Retina (tissue), 1 donor: Measurements from ENCODE around the gene HOXC4.
"Not testable (repeated sequence)": the region's sequence is repeated elsewhere in the genome, so short reads cannot be mapped to it uniquely, and the experiment has no call there.

Source experiments
- DNase-seq: peaks from one replicate; pipeline ENCODE4 v3.0.0-alpha.2; 2016

Gene HOXC4

GRCh38 chr12:54060174-54060974 is 6.7 kb downstream of the HOXC4 start:
- no peak for DNase-seq

DNA sequence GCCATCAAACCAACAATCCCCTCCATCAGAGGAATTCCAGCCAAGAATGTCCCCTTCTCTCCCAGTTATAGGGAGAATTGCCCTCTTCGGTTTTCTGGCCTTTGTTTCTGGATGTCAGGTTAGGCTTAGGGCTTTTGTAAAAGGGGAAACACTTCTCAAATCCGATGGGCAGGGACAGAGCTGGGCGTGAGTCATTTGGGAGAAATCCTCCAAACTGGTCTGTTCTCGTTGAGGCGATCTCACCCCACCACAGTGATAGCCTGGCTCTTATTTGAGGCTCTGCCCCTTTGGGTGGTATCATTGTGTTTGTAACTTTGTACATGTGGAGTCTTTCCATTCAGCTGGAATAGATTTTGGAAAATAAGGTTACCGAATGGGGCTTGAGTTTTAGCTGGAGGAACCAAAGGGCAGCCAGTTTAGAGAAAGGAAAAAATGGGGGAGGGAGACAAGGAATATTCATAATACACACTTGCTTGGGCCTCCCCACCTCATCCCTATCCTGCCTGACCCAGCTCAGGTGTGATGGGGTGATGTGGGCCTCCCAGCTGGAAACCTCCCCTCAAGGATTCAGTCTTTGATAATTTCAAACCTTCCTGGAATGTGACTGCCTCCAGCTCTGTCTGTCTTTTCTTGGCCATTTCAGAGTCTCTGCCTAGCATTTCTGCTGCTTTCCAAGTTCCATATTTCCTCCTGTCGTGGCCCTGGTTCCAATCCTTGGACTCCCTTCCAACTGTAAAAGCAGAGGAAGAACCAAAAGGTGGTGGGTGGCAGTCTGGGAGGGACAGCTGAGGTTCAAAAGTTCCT is 7.5 kb downstream of the HOXC4 start:
- no peak for DNase-seq

DNA sequence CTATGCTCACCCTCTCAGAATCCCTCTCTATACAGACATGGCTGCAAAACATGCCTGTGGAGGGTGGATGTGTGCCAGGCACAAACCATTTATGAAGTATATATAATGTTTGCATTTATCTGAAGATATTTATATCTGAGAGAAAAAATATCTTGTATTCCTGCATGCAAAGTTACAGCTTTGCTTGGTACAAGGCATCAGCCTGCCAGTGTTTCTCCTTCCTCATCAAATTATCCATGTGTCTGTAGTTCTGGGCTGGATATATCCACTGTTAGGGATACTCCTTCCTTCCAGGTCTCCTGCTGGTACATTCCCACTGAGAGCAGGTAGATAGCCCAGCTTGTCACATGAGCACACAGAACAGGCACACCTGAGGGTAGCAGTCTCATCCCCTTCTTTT is 12.0 kb downstream of the HOXC4 start:
- no peak for DNase-seq

DNA sequence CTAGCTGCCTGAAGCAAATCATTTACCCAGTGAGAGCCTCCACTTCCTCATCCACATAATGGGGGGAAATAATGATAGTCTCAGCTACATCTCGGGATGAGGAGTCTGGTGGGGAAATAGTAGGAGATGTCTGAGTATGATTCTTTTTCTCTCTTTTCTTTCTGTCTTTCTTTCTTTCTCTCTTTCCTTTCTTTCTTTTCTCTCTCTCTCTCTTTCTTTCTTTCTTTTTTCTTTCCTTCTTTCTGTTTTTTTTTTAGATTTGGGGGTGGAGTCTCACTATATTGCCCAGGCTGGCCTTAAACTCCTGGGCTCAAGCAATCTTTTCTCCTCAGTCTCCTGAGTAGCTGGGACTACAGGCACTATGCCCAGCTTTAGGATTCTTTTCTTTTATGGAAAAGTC is 12.8 kb downstream of the HOXC4 start:
- DNase-seq, result no peak

- no peak for DNase-seq
These were observed 14.9 kb downstream of the HOXC4 start for GRCh38 chr12:54068418-54069070.

DNA sequence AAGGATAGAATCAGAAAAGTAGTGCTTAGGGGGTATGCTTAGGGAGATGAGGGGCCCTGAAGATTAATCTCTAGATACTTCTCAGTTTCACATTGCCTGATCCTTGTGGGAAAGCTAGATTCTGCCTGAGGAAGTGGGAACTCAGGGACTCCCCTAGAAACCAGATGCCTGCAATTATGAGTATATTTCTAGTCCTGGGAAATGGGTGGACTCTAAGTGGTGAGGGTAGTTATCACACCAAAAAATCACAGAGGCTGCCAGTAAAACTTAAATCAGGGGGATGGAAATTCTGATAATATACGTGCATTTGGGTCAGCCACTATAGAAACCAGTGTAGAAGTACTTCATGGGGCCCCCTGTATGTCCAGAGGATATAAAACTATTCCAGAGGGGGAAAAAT is 18.3 kb downstream of the HOXC4 start:
- no peak for DNase-seq

DNA sequence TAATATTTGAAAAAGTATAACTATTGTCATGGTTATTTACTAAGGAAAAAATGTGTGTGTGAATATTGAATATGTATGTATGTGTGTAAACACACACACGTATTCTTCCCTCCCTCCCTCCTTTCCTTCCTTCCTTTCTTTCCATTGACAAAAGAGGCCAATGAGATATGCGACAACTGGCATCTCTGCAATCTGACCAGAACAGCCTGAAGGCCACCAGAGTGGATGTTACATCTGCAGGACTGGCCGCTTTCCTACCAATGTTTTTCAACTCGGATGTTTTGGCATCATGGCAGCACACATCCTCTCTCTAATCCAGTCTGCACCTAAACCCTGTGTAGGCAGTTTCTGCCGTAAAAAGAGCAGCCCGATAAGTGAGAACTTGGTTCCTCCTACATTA is 20.7 kb downstream of the HOXC4 start:
- no peak for DNase-seq

DNA sequence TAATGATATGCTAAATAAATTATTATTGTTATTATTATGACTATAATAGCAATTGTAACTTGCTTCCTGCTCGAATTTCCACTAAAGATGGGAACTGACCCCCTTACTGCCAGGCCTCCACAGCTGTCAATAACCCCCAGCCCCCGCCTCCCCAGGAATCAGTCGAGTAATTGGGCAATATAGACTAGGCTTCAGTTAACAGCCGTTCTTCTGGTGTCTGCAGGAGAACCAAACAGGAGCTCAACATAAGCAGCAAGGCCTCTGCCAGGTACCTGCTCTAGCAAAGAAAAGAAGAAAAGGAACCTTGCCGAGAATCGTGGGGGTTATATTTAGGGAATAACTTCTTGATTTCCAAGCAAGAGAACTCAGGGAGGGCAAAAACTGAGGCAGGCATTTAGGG is 21.8 kb downstream of the HOXC4 start:
- DNase-seq, result no peak

GRCh38 chr12:54075974-54076373 is 22.3 kb downstream of the HOXC4 start:
- DNase-seq, result no peak

DNA sequence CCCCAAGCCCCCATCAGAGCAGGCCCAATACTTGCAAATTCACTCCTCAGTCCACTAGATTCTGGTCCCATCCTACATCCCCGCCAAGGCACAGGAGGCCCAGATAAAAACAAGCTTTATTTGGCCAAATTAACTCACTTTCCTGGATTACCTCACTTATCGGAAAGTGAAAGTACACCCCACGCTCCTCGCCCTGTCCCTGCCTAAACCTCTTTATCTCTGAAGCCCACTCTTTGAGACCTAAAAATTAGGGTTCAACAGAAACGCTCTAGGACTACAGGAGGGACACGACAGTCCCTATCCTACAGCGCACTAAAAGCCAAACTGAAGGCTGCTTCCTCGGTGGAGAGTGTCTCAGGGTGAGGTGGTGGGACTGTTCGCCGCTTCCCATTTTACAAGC is 24.2 kb downstream of the HOXC4 start:
- DNase-seq, result not testable (repeated sequence)

DNA sequence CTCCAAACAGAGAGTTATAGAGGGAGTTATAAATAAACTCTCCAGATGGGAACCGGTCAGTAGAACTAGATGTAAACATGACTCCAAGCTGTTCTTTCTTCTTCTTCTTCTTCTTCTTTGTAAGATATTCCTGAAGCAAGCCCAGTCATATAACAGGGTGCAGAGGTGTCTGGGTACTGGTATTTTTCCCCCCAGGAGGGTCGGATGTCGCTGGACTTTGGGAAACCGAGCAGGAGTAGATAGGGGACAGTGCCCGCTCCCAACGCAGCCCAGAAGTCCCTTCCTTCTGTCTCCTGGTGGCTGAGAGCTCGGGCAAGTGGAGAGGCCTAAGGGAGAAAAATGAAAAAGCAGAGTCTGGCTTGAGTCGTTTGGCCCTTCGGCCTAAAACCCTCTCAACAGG is 25.5 kb downstream of the HOXC4 start:
- peak; percentile 74 for DNase-seq

- peak; percentile 75 for DNase-seq
These were observed 26.6 kb downstream of the HOXC4 start for GRCh38 chr12:54080008-54080924.

DNA sequence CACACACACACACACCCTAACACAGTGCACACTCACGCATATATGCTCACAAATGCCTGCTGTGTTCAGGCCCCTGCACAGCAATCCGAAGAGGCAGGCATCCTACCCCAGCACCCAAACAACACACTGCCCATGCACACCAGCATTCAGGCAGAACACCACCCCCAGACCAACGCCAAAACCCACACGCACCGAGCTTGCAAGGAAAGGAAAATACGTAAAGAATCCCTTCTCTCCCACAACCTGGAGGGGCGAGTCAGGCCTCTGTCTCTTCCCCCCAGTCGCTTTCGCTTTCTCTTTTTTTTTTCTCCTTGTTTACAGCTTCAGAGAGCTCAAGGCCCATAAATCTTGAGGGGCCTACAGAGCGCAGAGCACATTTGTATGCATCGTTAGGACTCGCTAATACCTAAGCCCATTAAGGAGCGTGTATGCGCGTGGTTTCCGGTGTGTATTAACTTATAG is 27.4 kb downstream of the HOXC4 start:
- peak; percentile 44 for DNase-seq

GRCh38 chr12:54081581-54082396 is 28.2 kb downstream of the HOXC4 start:
- DNase-seq, result peak; percentile 57

DNA sequence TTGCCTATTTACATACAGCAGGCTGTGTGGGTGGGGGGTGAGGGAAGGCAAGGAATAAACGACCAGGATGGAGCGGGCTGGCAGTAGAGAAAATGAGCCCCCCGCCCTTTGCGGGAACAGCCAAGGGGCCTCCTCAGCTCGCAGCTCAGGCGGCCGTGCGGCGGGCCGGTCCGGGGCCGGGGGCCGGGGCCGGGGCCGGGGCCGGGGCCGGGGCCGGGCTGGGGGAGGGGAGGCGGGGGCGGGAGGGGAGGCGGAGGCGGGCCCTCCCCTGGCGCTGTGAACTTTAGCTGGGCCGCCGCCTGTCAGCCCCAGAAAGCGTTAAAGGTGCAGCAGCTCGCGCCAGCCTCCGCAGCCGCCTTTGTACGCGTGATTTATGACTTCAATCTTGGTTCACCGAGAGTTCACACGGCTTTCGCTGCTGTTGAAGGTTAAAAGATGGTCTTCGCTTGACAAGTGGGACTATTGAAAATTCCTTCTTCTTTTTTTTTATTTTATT is 28.8 kb downstream of the HOXC4 start:
- peak; percentile 39 for DNase-seq

DNA sequence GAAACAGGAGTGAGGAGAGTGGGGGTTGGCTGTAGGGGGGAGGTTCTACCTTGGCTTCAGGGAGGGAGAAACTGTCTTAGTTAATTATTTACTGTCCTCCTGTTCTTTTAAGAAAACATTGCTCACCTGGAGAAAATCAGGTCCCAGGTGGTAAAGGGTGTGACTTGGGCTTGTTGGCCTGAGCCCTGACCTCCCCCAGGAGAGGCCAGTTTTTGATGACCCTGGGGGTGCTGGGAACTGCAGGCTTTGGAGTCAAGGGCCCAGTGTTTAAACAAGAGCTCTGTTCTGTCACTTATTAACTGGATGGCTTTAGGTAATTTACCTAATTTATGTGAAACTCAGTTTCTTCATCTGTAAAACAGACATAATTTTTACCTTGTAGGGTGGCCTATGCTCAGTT is 34.4 kb downstream of the HOXC4 start:
- not testable (repeated sequence) for DNase-seq

DNA sequence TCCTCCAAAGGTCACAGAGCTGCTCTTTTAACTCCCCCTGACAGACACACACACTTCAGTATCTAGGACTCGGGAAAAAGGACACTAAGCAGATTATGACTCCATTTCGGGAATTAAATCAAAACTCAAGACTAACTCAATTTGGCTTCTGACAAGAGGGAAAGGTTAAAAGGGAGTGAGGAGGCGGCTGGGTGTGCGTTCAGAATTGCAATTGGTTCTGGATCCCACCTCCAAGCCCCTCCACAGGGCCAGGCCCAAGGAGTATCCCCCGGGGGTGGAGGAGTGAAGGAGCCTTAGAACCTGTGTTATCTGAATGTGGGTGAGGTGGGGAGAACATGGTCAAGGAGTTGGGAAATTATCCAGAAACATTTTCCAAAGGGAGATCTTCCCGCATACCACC is 35.8 kb downstream of the HOXC4 start:
- not testable (repeated sequence) for DNase-seq

DNA sequence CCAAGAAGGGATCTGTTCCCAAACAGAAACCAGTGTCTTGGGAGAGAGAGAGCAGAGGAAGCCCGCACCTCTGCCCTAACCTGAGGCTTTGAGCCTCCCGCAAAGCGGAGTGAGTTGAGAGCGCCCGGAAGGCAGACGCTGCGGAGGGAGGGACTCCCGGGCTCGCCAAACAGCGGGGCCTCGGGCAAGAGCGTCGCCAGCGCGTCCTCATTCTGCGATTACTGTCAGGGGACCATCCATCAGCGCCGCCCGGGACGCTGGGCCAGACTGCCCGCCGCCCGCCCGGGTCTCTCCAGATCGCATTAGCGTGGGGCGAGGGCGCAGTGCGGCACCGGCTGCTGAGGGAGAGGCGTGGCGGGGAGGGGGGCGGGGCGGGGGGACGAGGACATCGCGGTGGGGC is 36.7 kb downstream of the HOXC4 start:
- peak; percentile 49 for DNase-seq

GRCh38 chr12:54092943-54093342 is 39.3 kb downstream of the HOXC4 start:
- not testable (repeated sequence) for DNase-seq

GRCh38 chr12:54095928-54096327 is 42.3 kb downstream of the HOXC4 start:
- not testable (repeated sequence) for DNase-seq

DNA sequence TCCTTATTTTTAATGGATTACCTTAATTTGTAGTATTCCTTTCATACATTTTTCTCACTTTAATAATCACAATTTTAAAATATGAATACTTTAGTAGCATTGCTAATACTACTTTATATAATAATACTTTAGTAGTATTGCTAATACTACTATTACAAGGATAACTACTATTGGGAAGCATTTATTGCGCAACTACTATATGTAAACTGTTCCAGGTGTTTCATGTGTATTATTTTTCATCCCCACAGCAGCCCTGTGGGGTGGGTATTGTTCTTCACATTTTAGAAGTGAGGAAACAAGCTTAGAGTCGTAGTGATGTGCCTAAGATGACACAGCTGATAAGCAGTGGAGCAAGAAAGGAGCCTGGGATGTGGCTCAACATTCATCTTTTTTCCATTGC is 45.0 kb downstream of the HOXC4 start:
- not testable (repeated sequence) for DNase-seq
